LoVo (cell line): ENCODE data around the gene MFF.

Experiments
- DNase-seq: peaks from one replicate; pipeline ENCODE4 v3.0.0-alpha.2; 2016; ENCODE audit warnings: low spot score

The MFF gene

GRCh38 chr2:227324995-227325838 is at the start of gene MFF:
MFF (plus strand) TSS chr2:227325251; CDS start chr2:227330666, 5,415 bp downstream.
- DNase-seq = peak; percentile 95

- no peak for DNase-seq
Observed at GRCh38 chr2:227280895-227281294, 44.2 kb upstream of the MFF start.

GRCh38 chr2:227285741-227286236 is 39.3 kb upstream of the MFF start:
- no peak for DNase-seq

- DNase-seq = no peak
Observed at GRCh38 chr2:227287771-227288170, 37.3 kb upstream of the MFF start.

- no peak for DNase-seq
Observed at GRCh38 chr2:227292314-227292713, 32.7 kb upstream of the MFF start.

GRCh38 chr2:227293531-227293930 is 31.5 kb upstream of the MFF start:
- DNase-seq = no peak

GRCh38 chr2:227295806-227296205 is 29.2 kb upstream of the MFF start:
- no peak for DNase-seq

GRCh38 chr2:227296671-227297405 is 28.2 kb upstream of the MFF start:
- DNase-seq = no peak

GRCh38 chr2:227301523-227301922 is 23.5 kb upstream of the MFF start:
- no peak for DNase-seq

- DNase-seq = no peak
Observed at GRCh38 chr2:227308784-227309183, 16.3 kb upstream of the MFF start.

GRCh38 chr2:227310756-227311110 is 14.3 kb upstream of the MFF start:
- DNase-seq = peak; percentile 28

GRCh38 chr2:227311861-227312506 is 13.1 kb upstream of the MFF start:
- DNase-seq = no peak

- no peak for DNase-seq
Observed at GRCh38 chr2:227312579-227312978, 12.5 kb upstream of the MFF start.

- no peak for DNase-seq
Observed at GRCh38 chr2:227313310-227313709, 11.7 kb upstream of the MFF start.

GRCh38 chr2:227317834-227318233 is 7.2 kb upstream of the MFF start:
- no peak for DNase-seq

- no peak for DNase-seq
Observed at GRCh38 chr2:227320305-227321094, 4.6 kb upstream of the MFF start.

GRCh38 chr2:227322530-227323205 is 2.4 kb upstream of the MFF start:
- DNase-seq = no peak

GRCh38 chr2:227323818-227324217 is 1.2 kb upstream of the MFF start:
- no peak for DNase-seq

GRCh38 chr2:227324642-227324994 is 433 bp upstream of the MFF start:
- DNase-seq = no peak

- DNase-seq = no peak
Observed at GRCh38 chr2:227325839-227326195, 766 bp downstream of the MFF start.

- DNase-seq = no peak
Observed at GRCh38 chr2:227326783-227327182, 1.7 kb downstream of the MFF start.

- DNase-seq = no peak
Observed at GRCh38 chr2:227335713-227336112, 10.7 kb downstream of the MFF start.
